Anterior cingulate cortex (tissue), 58 donors: ENCODE results near the gene ZNF567.
"Not testable (repeated sequence)": the region's sequence is repeated elsewhere in the genome, so short reads cannot be mapped to it uniquely, and the experiment has no call there.

Experiments
- DNase-seq, 58 donors: peaks; one replicate each; lab custom pipeline; 2025; lab: John Stamatoyannopoulos, UW

ZNF567 gene

DNA sequence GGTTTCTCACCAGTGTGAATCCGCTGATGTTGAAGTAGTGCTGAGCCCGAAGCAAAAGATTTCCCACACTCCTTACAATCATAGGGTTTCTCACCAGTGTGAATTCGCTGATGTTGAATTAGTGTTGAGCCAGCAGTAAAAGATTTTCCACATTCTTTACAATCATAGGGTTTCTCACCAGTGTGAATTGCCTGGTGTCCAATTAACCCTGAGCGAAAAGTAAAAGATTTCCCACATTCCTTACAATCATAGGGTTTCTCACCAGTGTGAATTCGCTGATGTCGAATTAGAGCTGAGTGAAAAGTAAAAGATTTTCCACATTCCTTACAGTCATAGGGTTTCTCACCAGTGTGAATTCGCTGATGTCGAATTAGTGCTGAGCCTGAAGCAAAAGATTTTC lies 62.2 kb downstream of the ZNF567 start:
- not testable (repeated sequence) for DNase-seq

GRCh38 chr19:36750066-36750691 lies 62.8 kb downstream of the ZNF567 start:
- no peak for DNase-seq
